ENCODE data around the gene FOSL2. TPM values are rescaled to one million over a fixed set of nuclear protein-coding genes. Genes with fewer than 3 reads are reported as not detected.

FOSL2 gene
- total RNA-seq, 3 donors from 2014 or later: 106 to 116 (median 116) TPM

GRCh38 chr2:28433935-28434599 lies 41.4 kb downstream of the FOSL2 start:
- intact Hi-C loops (cut with DNase I; ENCODE audit: low total_unique reads): no loop called here

GRCh38 chr2:28434600-28434989 lies 41.9 kb downstream of the FOSL2 start:
- Histone ChIP-seq H3K27ac (no peak overlapping the region), H3K4me3 (no peak overlapping the region), H3K27me3 (no peaks in the 10 kb centered on the region), H3K9me3 (no peaks in the 10 kb centered on the region), H3K4me1 (peaks cover 5 to 9% of the 10 kb centered on the region in 2 donors), H3K36me3 (no peaks in the 10 kb centered on the region)
- intact Hi-C loops (cut with DNase I; ENCODE audit: low total_unique reads): no loop called here
- TF ChIP-seq CTCF (IDR thresholded peaks at IDR 0.05): no peak
- no peak for TF ChIP-seq POLR2AphosphoS5 (IDR thresholded peaks at IDR 0.05)
- no peak for TF ChIP-seq POLR2A (IDR thresholded peaks at IDR 0.05)
- no peak for DNase-seq (ENCODE audit: low spot score in 2 of 2)

More at GRCh38 chr2:28433935-28434599, 41.4 kb downstream of the FOSL2 start:
- no peaks in the 10 kb centered on the region for H3K27me3 ChIP-seq
- H3K4me1 ChIP-seq: peaks cover 5 to 9% of the 10 kb centered on the region in 2 donors
- H3K9me3 ChIP-seq: no peaks in the 10 kb centered on the region
- no peak overlapping the region for H3K27ac ChIP-seq
- no peak for DNase-seq (ENCODE audit: low spot score in 2 of 2)
- no peak for TF ChIP-seq POLR2AphosphoS5 (IDR thresholded peaks at IDR 0.05)
- no peak for TF ChIP-seq CTCF (IDR thresholded peaks at IDR 0.05)
- TF ChIP-seq POLR2A (IDR thresholded peaks at IDR 0.05): no peak
- H3K4me3 ChIP-seq: no peak overlapping the region
- no peaks in the 10 kb centered on the region for H3K36me3 ChIP-seq

GRCh38 chr2:28435241-28435640 lies 42.6 kb downstream of the FOSL2 start:
- peaks cover 5 to 9% of the 10 kb centered on the region in 2 donors for H3K4me1 ChIP-seq
- no peaks in the 10 kb centered on the region for H3K9me3 ChIP-seq
- intact Hi-C loops (cut with DNase I; ENCODE audit: low total_unique reads): no loop called here
- DNase-seq (ENCODE audit: low spot score in 2 of 2): no peak
- TF ChIP-seq CTCF (IDR thresholded peaks at IDR 0.05) (no peak), POLR2AphosphoS5 (IDR thresholded peaks at IDR 0.05) (no peak), POLR2A (IDR thresholded peaks at IDR 0.05) (no peak)
- peak overlapping the region; percentile 3 to 93 for H3K27ac ChIP-seq
- H3K27me3 ChIP-seq: no peaks in the 10 kb centered on the region
- no peaks in the 10 kb centered on the region for H3K36me3 ChIP-seq
- no peak overlapping the region for H3K4me3 ChIP-seq

GRCh38 chr2:28435814-28436351 lies 43.2 kb downstream of the FOSL2 start:
- Histone ChIP-seq H3K4me1 (peaks cover 5 to 9% of the 10 kb centered on the region in 2 donors), H3K27me3 (no peaks in the 10 kb centered on the region), H3K27ac (peak overlapping the region; percentile 93), H3K36me3 (no peaks in the 10 kb centered on the region), H3K9me3 (no peaks in the 10 kb centered on the region), H3K4me3 (no peak overlapping the region)
- intact Hi-C loops (cut with DNase I; ENCODE audit: low total_unique reads): no loop called here
- TF ChIP-seq POLR2A (IDR thresholded peaks at IDR 0.05): no peak
- no peak for TF ChIP-seq POLR2AphosphoS5 (IDR thresholded peaks at IDR 0.05)
- TF ChIP-seq CTCF (IDR thresholded peaks at IDR 0.05): no peak
- DNase-seq (ENCODE audit: low spot score in 2 of 2): no peak

- intact Hi-C loops (cut with DNase I; ENCODE audit: low total_unique reads): no loop called here
- DNase-seq (ENCODE audit: low spot score in 2 of 2): peak; percentile 91 to 94
- no peaks in the 10 kb centered on the region for H3K36me3 ChIP-seq
- H3K27me3 ChIP-seq: no peaks in the 10 kb centered on the region
- H3K4me1 ChIP-seq: peaks cover 5 to 9% of the 10 kb centered on the region in 2 donors
- H3K27ac ChIP-seq: peak overlapping the region; percentile 93
- TF ChIP-seq POLR2AphosphoS5 (IDR thresholded peaks at IDR 0.05) (peak; percentile 58 to 84 (median 70)), CTCF (IDR thresholded peaks at IDR 0.05) (no peak), POLR2A (IDR thresholded peaks at IDR 0.05) (no peak)
- H3K9me3 ChIP-seq: no peaks in the 10 kb centered on the region
- H3K4me3 ChIP-seq: peak overlapping the region in 2 of 3 donors; percentile 5 to 46
Measured at GRCh38 chr2:28436525-28437051, 43.9 kb downstream of the FOSL2 start.

Measured in breast epithelium (tissue), 4 donors.